Neural progenitor cell (in vitro differentiated cells): Measurements from ENCODE around the gene CDS2. TPM values are rescaled to one million over a fixed set of nuclear protein-coding genes. Genes with fewer than 3 reads are reported as not detected.

ENCODE experiments used
- DNase-seq: peaks from one replicate; pipeline ENCODE4 v3.0.0-alpha.2; 2016; ENCODE audit warnings: low spot score
- H2AFZ ChIP-seq: fragments of 200-600 bp; sonication (generic); replicated peaks from 2 replicates; pipeline ENCODE4 v1.6.1; 2016; ENCODE audit warnings: antibody characterized with exemption
- H3F3A ChIP-seq: fragments of 200-600 bp; sonication (generic); 2 replicates; pipeline ENCODE4 v1.6.1; 2016; ENCODE audit warnings: antibody characterized with exemption, low read depth
- H3K27ac ChIP-seq: fragments of 200-600 bp; sonication (generic); 2 replicates; pipeline ENCODE4 v1.5.1; 2016; ENCODE audit warnings: mild to moderate bottlenecking
- H3K27me3 ChIP-seq: fragments of 200-600 bp; sonication (generic); 2 replicates; pipeline ENCODE4 v1.6.1; 2016; ENCODE audit warnings: mild to moderate bottlenecking, moderate library complexity
- H3K36me3 ChIP-seq: fragments of 200-600 bp; sonication (generic); 2 replicates; pipeline ENCODE4 v1.5.1; 2016
- H3K4me1 ChIP-seq: fragments of 200-600 bp; sonication (generic); 2 replicates; pipeline ENCODE4 v1.6.1; 2016; ENCODE audit warnings: mixed run types
- H3K4me2 ChIP-seq: fragments of 200-600 bp; sonication (generic); 2 replicates; pipeline ENCODE4 v1.6.1; 2016
- H3K4me3 ChIP-seq: fragments of 200-600 bp; sonication (generic); 2 replicates; pipeline ENCODE4 v1.5.1; 2016
- H3K79me2 ChIP-seq: fragments of 200-600 bp; sonication (generic); 2 replicates; pipeline ENCODE4 v1.6.1; 2016; ENCODE audit warnings: low read depth
- H3K9ac ChIP-seq: fragments of 200-600 bp; sonication (generic); 2 replicates; pipeline ENCODE4 v1.6.1; 2016
- H3K9me3 ChIP-seq: fragments of 200-600 bp; sonication (generic); 2 replicates; pipeline ENCODE4 v1.5.1; 2016; ENCODE audit warnings: low read depth
- H4K20me1 ChIP-seq: fragments of 200-600 bp; sonication (generic); 2 replicates; pipeline ENCODE4 v1.6.1; 2016; ENCODE audit warnings: low read depth
- H3K27ac Mint-ChIP-seq: 3 replicates; pipeline ENCODE4 v1.8.0; 2021; ENCODE audit warnings: mixed read lengths
- H3K27me3 Mint-ChIP-seq: 2 replicates; pipeline ENCODE4 v1.8.0; 2022; ENCODE audit warnings: low read depth, mild to moderate bottlenecking, inconsistent platforms, moderate library complexity, mixed read lengths; ENCODE audit not compliant: insufficient read depth
- H3K36me3 Mint-ChIP-seq: 3 replicates; pipeline ENCODE4 v1.8.0; 2021; ENCODE audit warnings: mixed read lengths
- H3K4me1 Mint-ChIP-seq: 3 replicates; pipeline ENCODE4 v1.8.0; 2021; ENCODE audit warnings: mixed read lengths
- H3K4me3 Mint-ChIP-seq: 3 replicates; pipeline ENCODE4 v1.8.0; 2021; ENCODE audit warnings: mild to moderate bottlenecking, moderate library complexity, mixed read lengths
- H3K9me3 Mint-ChIP-seq: 3 replicates; pipeline ENCODE4 v1.8.0; 2020; ENCODE audit warnings: mixed read lengths
- CTCF ChIP-seq: fragments of 200-600 bp; sonication (generic); IDR thresholded peaks from 2 replicates; pipeline ENCODE4 v1.5.1; 2017; ENCODE audit warnings: antibody characterized with exemption, mild to moderate bottlenecking
- EZH2 ChIP-seq: fragments of 200-600 bp; sonication (generic); IDR thresholded peaks from 2 replicates; pipeline ENCODE4 v1.6.1; 2017; ENCODE audit warnings: antibody characterized with exemption, mild to moderate bottlenecking, moderate library complexity
- EZH2phosphoT487 ChIP-seq: fragments of 200-600 bp; sonication (generic); IDR thresholded peaks from 2 replicates; pipeline ENCODE4 v1.6.1; 2017; ENCODE audit warnings: antibody characterized with exemption
- total RNA-seq: library from RNA; depleted of rRNA; stranded (reverse); fragments of >200 nt; gene quantifications from 2 replicates; pipeline ENCODE4 v1.2.3, GENCODE V29; 2015; ENCODE audit warnings: low replicate concordance

The CDS2 gene
- total RNA-seq, 1 donor from 2014 or later: 59.8 TPM

DNA sequence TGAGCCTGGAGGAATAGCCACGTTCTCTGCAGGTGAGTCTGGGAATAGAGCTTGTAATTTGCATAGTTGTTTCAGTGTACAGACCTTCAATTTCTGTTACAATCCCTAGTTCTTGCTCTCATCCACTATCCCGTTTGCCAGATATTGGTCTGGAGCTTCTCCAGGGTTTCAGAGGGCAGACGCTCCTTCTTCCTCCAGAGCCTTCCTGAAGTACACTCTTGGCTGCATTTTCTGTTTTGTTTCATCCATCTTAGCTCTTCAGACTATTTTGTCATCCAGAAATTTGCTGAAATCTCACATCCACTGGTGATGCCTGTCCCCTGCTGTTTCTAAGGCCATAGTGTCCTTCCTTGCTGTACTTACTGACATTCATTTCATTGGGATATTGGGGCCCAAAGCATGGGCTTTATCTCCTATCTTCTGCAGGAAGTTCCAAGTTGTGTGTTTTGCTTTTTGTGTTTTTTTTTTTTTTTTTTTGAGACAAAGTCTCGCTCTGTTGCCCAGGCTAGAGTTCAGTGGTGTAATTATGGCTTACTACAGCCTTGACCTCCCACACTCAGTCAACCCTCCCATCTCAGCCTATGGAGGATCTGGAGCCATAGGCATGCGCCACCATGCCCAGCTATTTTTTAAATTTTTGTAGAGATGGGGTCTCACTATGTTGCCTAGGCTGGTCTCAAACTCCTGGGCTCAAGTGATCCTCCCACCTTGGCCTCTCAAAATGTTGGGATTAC is 18.7 kb downstream of the CDS2 start:
- peaks cover 99% of the 10 kb centered on the region for H3K79me2 ChIP-seq
- H3K4me1 ChIP-seq: no peaks in the 10 kb centered on the region
- no peaks in the 10 kb centered on the region for H3K36me3 ChIP-seq
- Mint-ChIP-seq H3K27me3 (peaks cover 3% of the 10 kb centered on the region), H3K4me1 (no peaks in the 10 kb centered on the region), H3K27ac (no peak overlapping the region), H3K36me3 (peaks cover 3% of the 10 kb centered on the region), H3K9me3 (no peaks in the 10 kb centered on the region), H3K4me3 (no peak overlapping the region)
- TF ChIP-seq EZH2: no peak
- no peak for TF ChIP-seq CTCF
- TF ChIP-seq EZH2phosphoT487: no peak
- DNase-seq: no peak
- H3K9me3 ChIP-seq: no peaks in the 10 kb centered on the region
- no peak overlapping the region for H3K9ac ChIP-seq
- no peak overlapping the region for H2AFZ ChIP-seq
- peaks cover 62% of the 10 kb centered on the region for H4K20me1 ChIP-seq
- no peaks in the 10 kb centered on the region for H3K27me3 ChIP-seq
- H3F3A ChIP-seq: no peaks in the 10 kb centered on the region
- H3K27ac ChIP-seq: no peak overlapping the region
- H3K4me3 ChIP-seq: no peak overlapping the region
- H3K4me2 ChIP-seq: no peak overlapping the region

GRCh38 chr20:5146099-5146668 is 19.4 kb downstream of the CDS2 start:
- peaks cover 3% of the 10 kb centered on the region for H3K27me3 Mint-ChIP-seq
- H3K79me2 ChIP-seq: peaks cover 99% of the 10 kb centered on the region
- H3K4me1 Mint-ChIP-seq: no peaks in the 10 kb centered on the region
- H3K4me3 Mint-ChIP-seq: no peak overlapping the region
- no peak overlapping the region for H3K4me3 ChIP-seq
- H3K4me2 ChIP-seq: no peak overlapping the region
- H3K36me3 Mint-ChIP-seq: peaks cover 3% of the 10 kb centered on the region
- no peak overlapping the region for H3K27ac ChIP-seq
- no peak for DNase-seq
- H3K27ac Mint-ChIP-seq: no peak overlapping the region
- peaks cover 61% of the 10 kb centered on the region for H4K20me1 ChIP-seq
- no peak overlapping the region for H3K9ac ChIP-seq
- H3K9me3 ChIP-seq: no peaks in the 10 kb centered on the region
- H3F3A ChIP-seq: no peaks in the 10 kb centered on the region
- H3K9me3 Mint-ChIP-seq: no peaks in the 10 kb centered on the region
- H2AFZ ChIP-seq: no peak overlapping the region
- no peak for TF ChIP-seq EZH2phosphoT487
- TF ChIP-seq CTCF: no peak
- TF ChIP-seq EZH2: no peak
- H3K36me3 ChIP-seq: no peaks in the 10 kb centered on the region
- H3K27me3 ChIP-seq: no peaks in the 10 kb centered on the region
- H3K4me1 ChIP-seq: no peaks in the 10 kb centered on the region

DNA sequence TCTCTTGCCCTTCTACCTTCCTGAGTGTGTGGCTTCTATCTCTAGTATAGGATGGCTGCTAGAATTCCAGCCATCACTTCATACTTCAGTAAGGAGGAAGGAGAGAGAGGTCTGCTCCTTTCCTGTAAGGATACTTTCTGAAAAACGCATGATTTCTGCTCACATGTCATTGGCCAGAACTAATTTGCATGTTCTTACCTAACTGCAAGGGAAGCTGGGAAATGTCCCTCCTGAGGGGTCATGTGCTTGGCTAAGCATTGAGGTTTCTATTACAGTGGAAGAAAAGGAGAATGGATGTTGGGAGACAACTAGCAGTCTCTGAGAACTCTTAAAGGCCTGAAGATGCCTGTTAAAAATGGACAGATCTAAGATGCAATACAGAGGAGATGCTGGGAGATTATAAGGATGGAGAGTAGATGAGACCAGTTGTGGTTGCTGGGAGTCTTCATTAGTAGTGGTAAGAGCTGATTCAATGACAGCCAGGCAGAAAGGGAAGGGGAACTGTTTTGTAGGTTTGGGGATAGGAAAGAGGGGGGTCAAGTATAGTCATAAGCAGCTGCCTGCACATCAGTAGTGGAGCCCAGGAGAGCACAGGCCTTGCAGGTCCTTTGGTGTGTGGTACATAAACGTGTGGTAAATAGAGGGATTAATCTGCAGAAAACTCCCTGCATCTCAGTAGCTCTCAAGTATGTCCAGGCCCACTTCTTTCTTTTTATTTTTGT is 20.2 kb downstream of the CDS2 start:
- DNase-seq: no peak
- Histone ChIP-seq H3K79me2 (peaks cover 96% of the 10 kb centered on the region), H3K4me2 (no peak overlapping the region), H3K27me3 (no peaks in the 10 kb centered on the region), H2AFZ (no peak overlapping the region), H4K20me1 (peaks cover 52% of the 10 kb centered on the region), H3F3A (no peaks in the 10 kb centered on the region), H3K36me3 (no peaks in the 10 kb centered on the region), H3K4me1 (no peaks in the 10 kb centered on the region), H3K9ac (no peak overlapping the region), H3K4me3 (no peak overlapping the region), H3K9me3 (no peaks in the 10 kb centered on the region), H3K27ac (no peak overlapping the region)
- Mint-ChIP-seq H3K9me3 (no peaks in the 10 kb centered on the region), H3K36me3 (peaks cover 3% of the 10 kb centered on the region), H3K27me3 (peaks cover 3% of the 10 kb centered on the region), H3K27ac (no peak overlapping the region), H3K4me3 (no peak overlapping the region), H3K4me1 (no peaks in the 10 kb centered on the region)
- no peak for TF ChIP-seq EZH2
- no peak for TF ChIP-seq EZH2phosphoT487
- TF ChIP-seq CTCF: no peak
